Naive B cell (primary cell): ENCODE data around the gene CATSPER2. TPM values are rescaled to one million over a fixed set of nuclear protein-coding genes. Genes with fewer than 3 reads are reported as not detected.
"Not testable (repeated sequence)": the region's sequence is repeated elsewhere in the genome, so short reads cannot be mapped to it uniquely, and the experiment has no call there.

ENCODE experiments used
- ATAC-seq, 2 donors: fragments of 150-1000 bp; cut with Tn5 transposase; 2 replicates each; pipeline ENCODE4 v1.10.0; 2021; ENCODE audit warnings: low read depth in 2 of 2, mild to moderate bottlenecking in 2 of 2, moderate library complexity in 2 of 2
- DNase-seq: peaks from one replicate; pipeline ENCODE4 v3.0.0; 2022
- H3K27ac Mint-ChIP-seq, 6 donors: one replicate each; pipeline ENCODE4 v1.8.0; 2020 to 2022; ENCODE audit warnings: mild to moderate bottlenecking in 6 of 6, mixed read lengths in 6 of 6, moderate library complexity in 5 of 6, inconsistent platforms in 2 of 6
- H3K27me3 Mint-ChIP-seq, 3 donors: one replicate each; pipeline ENCODE4 v1.8.0; 2021 to 2022; ENCODE audit warnings: mixed read lengths in 3 of 3, mild to moderate bottlenecking in 1 of 3
- H3K36me3 Mint-ChIP-seq, 2 donors: one replicate each; pipeline ENCODE4 v1.8.0; 2020 to 2022; ENCODE audit warnings: mixed read lengths in 2 of 2, inconsistent platforms in 1 of 2, mild to moderate bottlenecking in 1 of 2
- H3K4me1 Mint-ChIP-seq, 3 donors: one replicate each; pipeline ENCODE4 v1.8.0; 2020 to 2022; ENCODE audit warnings: mixed read lengths in 3 of 3, inconsistent platforms in 1 of 3, mild to moderate bottlenecking in 1 of 3, moderate library complexity in 1 of 3
- H3K4me3 Mint-ChIP-seq, 8 donors: one replicate each; pipeline ENCODE4 v1.8.0; 2020 to 2022; ENCODE audit warnings: mild to moderate bottlenecking in 8 of 8, mixed read lengths in 8 of 8, moderate library complexity in 8 of 8, inconsistent platforms in 2 of 8
- H3K9me3 Mint-ChIP-seq, 7 donors: one replicate each; pipeline ENCODE4 v1.8.0; 2020 to 2022; ENCODE audit warnings: mixed read lengths in 7 of 7, mild to moderate bottlenecking in 5 of 7, inconsistent platforms in 2 of 7, moderate library complexity in 1 of 7
- polyA plus RNA-seq, 6 donors: library from polyadenylated mRNA; unstranded; fragments of 300-500 nt; fragmentation: Illumina TruSeq; gene quantifications; one replicate each; pipeline ENCODE4 v1.2.3, GENCODE V29; 2021; ENCODE audit warnings: low read depth in 6 of 6

The CATSPER2 gene
- polyA plus RNA-seq = 1 to 10 TPM in 3 of 6 donors, under 1 TPM in 3; 0.21 to 1.3 (median 0.70) TPM

- Mint-ChIP-seq H3K4me1 (peaks cover 0 to 10% (median 8%) of the 10 kb centered on the region in 3 donors), H3K27ac (no peak within 1 kb of the TSS), H3K9me3 (no peaks in the 10 kb centered on the region), H3K36me3 (peaks cover 0 to 15% of the 10 kb centered on the region in 2 donors), H3K4me3 (peak within 1 kb of the TSS in 1 of 8 donors; percentile 15), H3K27me3 (no peaks in the 10 kb centered on the region)
- no peak for DNase-seq
- peak in 1 of 2 donors; percentile 35 for ATAC-seq
These were observed at the start of gene CATSPER2 for GRCh38 chr15:43648649-43649429. Gene CATSPER2, minus strand, starts transcription at chr15:43648844. Its CDS starts 783 bp downstream, at chr15:43648061.

GRCh38 chr15:43693148-43694022, 44.7 kb upstream of the CATSPER2 start, which contains the start of gene CKMT1A:
Gene CKMT1A, plus strand, starts transcription at chr15:43693859. Its CDS starts 192 bp downstream, at chr15:43694051.
- not testable (repeated sequence) for DNase-seq, H3K27ac Mint-ChIP-seq, H3K4me3 Mint-ChIP-seq, H3K4me1 Mint-ChIP-seq, H3K36me3 Mint-ChIP-seq, H3K9me3 Mint-ChIP-seq
- peaks cover 14 to 19% (median 16%) of the 10 kb centered on the region in 3 donors for H3K27me3 Mint-ChIP-seq
- peak in 1 of 2 donors; percentile 1 for ATAC-seq

DNA sequence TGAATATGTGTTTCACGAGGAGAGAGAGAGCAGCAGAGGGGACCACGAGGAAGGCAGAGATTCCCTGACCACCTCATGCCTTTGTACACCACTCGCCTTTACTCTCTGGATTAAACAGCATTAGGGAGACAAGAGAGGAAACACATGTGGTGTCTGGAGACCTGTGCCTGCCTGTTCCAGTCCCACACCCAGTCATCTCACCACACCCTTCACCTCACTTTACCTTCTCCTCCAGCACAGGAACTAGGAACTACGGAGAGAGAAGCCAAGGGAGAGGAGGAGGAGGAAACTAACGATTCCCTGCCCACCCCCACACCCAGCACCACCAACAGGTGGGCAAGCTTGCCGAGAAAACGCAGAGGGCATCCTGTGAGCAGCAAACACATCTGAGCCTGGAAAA, 44.0 kb upstream of the CATSPER2 start:
- not testable (repeated sequence) for H3K36me3 Mint-ChIP-seq, H3K27ac Mint-ChIP-seq, H3K4me1 Mint-ChIP-seq, H3K9me3 Mint-ChIP-seq, H3K4me3 Mint-ChIP-seq, DNase-seq, ATAC-seq
- H3K27me3 Mint-ChIP-seq = peaks cover 12 to 14% (median 13%) of the 10 kb centered on the region in 3 donors

GRCh38 chr15:43689604-43690301, 41.1 kb upstream of the CATSPER2 start:
- ATAC-seq = peak; percentile 96

DNA sequence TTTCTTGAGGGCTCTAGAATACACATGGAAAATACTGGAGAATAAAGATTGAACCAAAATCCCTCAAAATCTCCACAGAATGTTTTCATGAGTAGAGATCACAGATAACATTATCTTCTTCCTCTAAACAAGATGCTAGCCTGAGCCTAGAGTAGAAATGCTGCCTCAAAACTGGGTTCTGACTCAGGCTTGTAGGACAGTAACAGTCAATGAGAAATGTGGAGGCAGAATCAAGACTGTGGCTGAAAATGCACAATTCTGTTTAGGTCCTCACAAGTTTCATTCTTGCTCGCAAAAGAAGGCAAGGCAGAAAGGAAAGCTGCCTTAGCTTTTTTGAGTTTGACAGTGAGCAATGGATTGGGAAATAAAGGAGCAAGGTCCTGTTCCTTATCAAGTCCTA, 25.5 kb upstream of the CATSPER2 start:
- not testable (repeated sequence) for H3K9me3 Mint-ChIP-seq, H3K27me3 Mint-ChIP-seq, ATAC-seq, H3K4me3 Mint-ChIP-seq, DNase-seq, H3K27ac Mint-ChIP-seq, H3K36me3 Mint-ChIP-seq, H3K4me1 Mint-ChIP-seq

More at GRCh38 chr15:43689604-43690301, 41.1 kb upstream of the CATSPER2 start:
- not testable (repeated sequence) for H3K4me1 Mint-ChIP-seq, H3K4me3 Mint-ChIP-seq, H3K36me3 Mint-ChIP-seq, H3K27ac Mint-ChIP-seq, H3K27me3 Mint-ChIP-seq, DNase-seq, H3K9me3 Mint-ChIP-seq

DNA sequence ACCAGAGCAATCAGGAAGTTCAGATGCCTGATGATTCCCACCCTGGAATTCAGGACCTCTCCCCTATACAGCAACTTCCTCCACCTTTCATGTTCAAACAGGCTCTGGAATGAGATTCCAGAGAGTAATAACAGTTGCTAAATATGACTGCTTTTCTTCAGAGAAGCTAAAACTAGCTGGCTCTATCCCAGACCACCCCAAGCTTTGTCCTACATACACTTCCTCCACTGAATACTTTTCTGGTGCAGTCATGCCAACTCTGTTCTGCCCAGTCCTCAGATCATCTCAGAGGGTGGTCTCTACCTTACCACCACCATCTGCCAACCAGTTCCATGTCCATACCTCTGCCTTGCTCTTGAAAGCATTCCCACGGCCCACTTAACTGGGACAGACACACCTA, 17.5 kb upstream of the CATSPER2 start:
- not testable (repeated sequence) for DNase-seq, H3K4me1 Mint-ChIP-seq, H3K4me3 Mint-ChIP-seq, H3K36me3 Mint-ChIP-seq, H3K27me3 Mint-ChIP-seq, ATAC-seq, H3K9me3 Mint-ChIP-seq, H3K27ac Mint-ChIP-seq

- not testable (repeated sequence) for ATAC-seq, H3K9me3 Mint-ChIP-seq, H3K27me3 Mint-ChIP-seq, H3K36me3 Mint-ChIP-seq, H3K27ac Mint-ChIP-seq, H3K4me3 Mint-ChIP-seq, H3K4me1 Mint-ChIP-seq, DNase-seq
These were observed 14.7 kb upstream of the CATSPER2 start for GRCh38 chr15:43663333-43663732.

DNA sequence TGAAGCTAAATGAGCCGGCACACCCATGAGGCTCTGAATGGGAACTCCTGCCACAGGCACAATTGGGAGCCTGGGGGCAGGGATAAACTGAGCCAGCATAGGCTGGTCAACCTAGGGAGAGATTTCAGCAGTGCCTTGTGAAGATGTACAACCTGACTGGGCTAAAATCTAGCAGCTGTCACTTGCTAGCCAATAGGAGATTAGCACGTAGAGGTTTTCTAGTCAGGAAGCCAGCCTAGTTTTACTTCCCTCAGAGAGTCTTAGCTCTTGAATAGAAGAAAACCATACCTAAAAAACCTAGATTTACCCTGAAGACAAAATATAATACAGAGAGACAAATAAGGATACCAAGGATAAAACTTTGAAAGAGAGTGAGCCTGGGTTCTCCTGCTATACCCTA, 13.6 kb upstream of the CATSPER2 start:
- not testable (repeated sequence) for H3K27ac Mint-ChIP-seq

GRCh38 chr15:43659727-43660126, 11.1 kb upstream of the CATSPER2 start:
- not testable (repeated sequence) for H3K27ac Mint-ChIP-seq, H3K9me3 Mint-ChIP-seq, H3K4me3 Mint-ChIP-seq, H3K4me1 Mint-ChIP-seq, DNase-seq, H3K36me3 Mint-ChIP-seq, ATAC-seq, H3K27me3 Mint-ChIP-seq

More for the DNA sequence above, 13.6 kb upstream of the CATSPER2 start:
- not testable (repeated sequence) for H3K4me1 Mint-ChIP-seq, H3K9me3 Mint-ChIP-seq, DNase-seq, H3K36me3 Mint-ChIP-seq, H3K27me3 Mint-ChIP-seq, H3K4me3 Mint-ChIP-seq
- peak; percentile 32 to 52 for ATAC-seq

DNA sequence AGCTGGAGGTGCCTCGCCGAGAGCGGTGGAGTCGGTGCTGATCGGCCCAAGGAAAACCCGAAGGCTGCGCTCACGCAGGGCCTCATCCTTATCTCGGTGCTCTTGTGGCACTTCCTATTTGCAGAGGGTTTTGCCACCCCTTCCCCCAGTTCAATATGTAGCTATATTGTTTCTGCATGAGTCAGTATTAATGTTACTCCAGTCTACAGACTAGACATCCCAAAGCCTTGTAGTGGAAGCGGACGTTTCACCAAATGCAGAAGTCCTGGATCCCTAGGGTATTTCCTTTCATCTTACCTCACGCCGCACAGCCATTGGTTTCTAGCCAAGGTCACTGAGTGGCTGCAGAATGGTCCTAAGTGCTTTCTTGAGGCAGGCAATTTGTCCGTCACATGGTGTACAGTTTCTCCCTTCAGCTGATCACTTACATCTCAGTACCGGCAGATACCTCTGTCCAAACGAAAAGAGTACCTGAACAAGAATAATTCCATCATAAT, 834 bp upstream of the CATSPER2 start:
- ATAC-seq = peak; percentile 54 to 58
- Mint-ChIP-seq H3K4me1 (peaks cover 0 to 10% (median 8%) of the 10 kb centered on the region in 3 donors), H3K4me3 (peak overlapping the region in 1 of 8 donors; percentile 60), H3K36me3 (peaks cover 0 to 15% of the 10 kb centered on the region in 2 donors)
- H3K27me3 Mint-ChIP-seq, H3K9me3 Mint-ChIP-seq, H3K27ac Mint-ChIP-seq, DNase-seq: not testable (repeated sequence)

DNA sequence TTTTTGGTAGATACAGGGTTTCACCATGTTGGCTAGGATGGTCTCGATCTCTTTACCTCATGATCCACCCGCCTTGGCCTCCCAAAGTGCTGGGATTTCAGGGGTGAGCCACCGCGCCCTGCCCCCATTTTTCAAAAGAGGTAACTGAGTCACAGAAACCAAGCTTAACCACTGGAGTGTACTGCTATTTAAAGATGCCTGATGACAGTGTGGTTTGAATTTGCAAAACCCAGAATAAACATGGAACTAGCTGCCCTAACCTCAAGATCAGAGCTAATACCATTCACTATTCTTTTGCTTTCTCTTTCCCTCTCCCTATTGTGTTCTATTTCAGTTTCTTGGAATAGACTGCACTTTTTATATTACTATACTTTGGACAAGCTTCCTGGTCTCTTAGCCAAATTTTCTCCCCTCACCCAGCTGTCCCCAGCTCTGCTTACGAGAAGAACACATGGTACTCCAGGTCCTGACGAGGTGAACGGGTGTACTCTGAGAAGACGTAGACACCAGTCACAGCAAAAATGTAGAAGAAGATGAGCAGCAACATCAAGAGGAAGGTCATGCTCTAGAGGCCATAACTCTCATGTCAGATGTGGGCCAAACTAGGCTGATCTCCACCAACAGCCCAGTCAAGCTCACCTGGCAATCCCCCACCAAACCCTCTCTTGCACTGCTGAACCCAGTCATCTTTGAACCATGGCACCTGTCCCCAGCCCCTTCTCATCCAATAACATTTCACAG, 10.0 kb downstream of the CATSPER2 start:
- ATAC-seq = peak in 1 of 2 donors; percentile 35
- H3K4me1 Mint-ChIP-seq, DNase-seq: not testable (repeated sequence)

DNA sequence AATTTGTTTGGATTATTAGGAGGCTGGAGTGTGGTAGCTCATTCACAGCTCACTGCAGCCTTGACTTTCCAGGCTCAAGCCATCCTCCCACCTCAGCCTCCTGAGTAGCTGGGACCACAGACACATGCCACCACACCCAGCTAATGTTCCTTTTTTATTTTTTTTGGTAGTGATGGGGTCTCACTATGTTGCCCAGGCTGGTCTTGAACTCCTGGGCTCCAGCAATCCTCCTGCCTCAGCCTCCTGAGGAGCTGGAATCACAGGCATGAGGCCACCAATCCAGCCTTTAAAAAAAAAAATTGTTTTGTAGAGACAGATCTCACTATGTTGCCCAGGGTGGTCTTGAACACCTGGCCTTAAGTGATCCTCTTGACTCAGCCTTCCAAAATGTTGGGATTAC, 21.7 kb downstream of the CATSPER2 start:
- peak overlapping the region in 2 of 6 donors; percentile 58 to 80 for H3K27ac Mint-ChIP-seq
- H3K4me1 Mint-ChIP-seq, ATAC-seq, DNase-seq, H3K4me3 Mint-ChIP-seq, H3K27me3 Mint-ChIP-seq, H3K36me3 Mint-ChIP-seq, H3K9me3 Mint-ChIP-seq: not testable (repeated sequence)

More for the DNA sequence above, 10.0 kb downstream of the CATSPER2 start:
- not testable (repeated sequence) for H3K9me3 Mint-ChIP-seq, H3K36me3 Mint-ChIP-seq, H3K27me3 Mint-ChIP-seq, H3K4me3 Mint-ChIP-seq
- H3K27ac Mint-ChIP-seq = peak overlapping the region in 2 of 6 donors; percentile 32 to 38
